ENCODE measurements around the gene TAF1.
"Not testable (repeated sequence)": the region's sequence is repeated elsewhere in the genome, so short reads cannot be mapped to it uniquely, and the experiment has no call there.

The TAF1 gene

GRCh38 chrX:71364221-71364620 lies 1.9 kb upstream of the TAF1 start:
- no peak for DNase-seq (ENCODE audit: low read depth)
- TF ChIP-seq CTCF (IDR thresholded peaks at IDR 0.05; ENCODE audit: low read length, missing control alignments): no peak
- no peak overlapping the region for H3K4me3 ChIP-seq (replicated peaks; ENCODE audit: low read depth, low read length)

GRCh38 chrX:71365356-71365874 lies 742 bp upstream of the TAF1 start:
- no peak for DNase-seq (ENCODE audit: low read depth)
- no peak for TF ChIP-seq CTCF (IDR thresholded peaks at IDR 0.05; ENCODE audit: low read length, missing control alignments)

GRCh38 chrX:71366674-71367256 lies 608 bp downstream of the TAF1 start:
- H3K4me3 ChIP-seq (replicated peaks; ENCODE audit: low read depth, low read length): peak overlapping the region; percentile 77
- peak; percentile 25 for DNase-seq (ENCODE audit: low read depth)
- TF ChIP-seq CTCF (IDR thresholded peaks at IDR 0.05; ENCODE audit: low read length, missing control alignments): no peak

More at GRCh38 chrX:71365356-71365874, 742 bp upstream of the TAF1 start:
- H3K4me3 ChIP-seq (replicated peaks; ENCODE audit: low read depth, low read length): peak overlapping the region; percentile 62

- DNase-seq (ENCODE audit: low read depth): peak; percentile 1
- no peak for TF ChIP-seq CTCF (IDR thresholded peaks at IDR 0.05; ENCODE audit: low read length, missing control alignments)
- peak overlapping the region; percentile 77 for H3K4me3 ChIP-seq (replicated peaks; ENCODE audit: low read depth, low read length)
These were observed 1.2 kb downstream of the TAF1 start for GRCh38 chrX:71367396-71367795.

- no peak for DNase-seq (ENCODE audit: low read depth)
- no peak for TF ChIP-seq CTCF (IDR thresholded peaks at IDR 0.05; ENCODE audit: low read length, missing control alignments)
- no peak overlapping the region for H3K4me3 ChIP-seq (replicated peaks; ENCODE audit: low read depth, low read length)
These were observed 6.2 kb downstream of the TAF1 start for GRCh38 chrX:71372388-71372787.

- DNase-seq (ENCODE audit: low read depth): peak; percentile 43
- H3K4me3 ChIP-seq (replicated peaks; ENCODE audit: low read depth, low read length): no peak overlapping the region
- no peak for TF ChIP-seq CTCF (IDR thresholded peaks at IDR 0.05; ENCODE audit: low read length, missing control alignments)
These were observed 12.6 kb downstream of the TAF1 start for GRCh38 chrX:71378732-71379131.

- H3K4me3 ChIP-seq (replicated peaks; ENCODE audit: low read depth, low read length); DNase-seq (ENCODE audit: low read depth): not testable (repeated sequence)
These were observed 25.6 kb downstream of the TAF1 start for GRCh38 chrX:71391725-71392124.
